ENCODE measurements around the gene HINFP. TPM values are rescaled to one million over a fixed set of nuclear protein-coding genes. Genes with fewer than 3 reads are reported as not detected.

HINFP gene
- total and polyA plus RNA-seq, 2 of the 8 experiments (the other 6 are each of a cell fraction or from before 2014, with no cell fraction given): 35.0 to 37.3 TPM

- no peak for TF ChIP-seq RNF2 (IDR thresholded peaks at IDR 0.05; ENCODE audit: borderline replicate concordance, low read depth, low read length, missing control alignments, poor library complexity, severe bottlenecking)
- peak; percentile 3 for TF ChIP-seq KDM4A (IDR thresholded peaks at IDR 0.05; ENCODE audit: low read depth, low read length, severe bottlenecking)
- TF ChIP-seq SP4 (IDR thresholded peaks at IDR 0.05; ENCODE audit: low read length): no peak
- no peak for TF ChIP-seq FOSL1 (IDR thresholded peaks at IDR 0.05; ENCODE audit: insufficient read depth, low read depth, low read length)
- 0 out of 2 replicates have a peak, but pooled peaks have one; percentile 11 for TF ChIP-seq TBP (IDR thresholded peaks at IDR 0.05; ENCODE audit: low read depth, low read length)
- TF ChIP-seq JUND (IDR thresholded peaks at IDR 0.05; ENCODE audit: low read length): no peak
- no peak; a peak in 1 of 3 replicates for TF ChIP-seq POLR2A (IDR thresholded peaks at IDR 0.05; ENCODE audit: control extremely low read depth in 1 of 2, low read depth in 2 of 2, low read length in 2 of 2)
- TF ChIP-seq E2F6 (IDR thresholded peaks at IDR 0.05): peak; percentile 16; the same call in 1 of the 2 replicates
These were observed 14.5 kb upstream of the HINFP start, which contains the start of gene C2CD2L (continued) for GRCh38 chr11:119106564-119107537.

Data from H1 (cell line).